Thyroid gland (tissue), 4 donors: ENCODE measurements around the gene DNMT3A.

Experiments
- CTCF ChIP-seq, 6 experiments: fragments of 200-600 bp in 3 of 6; fragments of 450-650 bp in 3 of 6; sonication (generic) in 3 of 6; IDR thresholded peaks; one replicate each; pipeline ENCODE4 v1.5.1; 2016 to 2019; ENCODE audit warnings: antibody characterized with exemption in 6 of 6, mild to moderate bottlenecking in 2 of 6, inconsistent platforms in 1 of 6, moderate library complexity in 1 of 6
- POLR2A ChIP-seq, 2 donors: fragments of 450-650 bp; IDR thresholded peaks; one replicate each; pipeline ENCODE4 v1.6.1; 2017; ENCODE audit warnings: antibody characterized with exemption in 2 of 2, mild to moderate bottlenecking in 2 of 2, moderate library complexity in 1 of 2

- peak; percentile 32 to 97 (median 91) for TF ChIP-seq CTCF (IDR thresholded peaks at IDR 0.05)
- peak in 1 of 2 donors; percentile 3 for TF ChIP-seq POLR2A (IDR thresholded peaks at IDR 0.05)
Observed at GRCh38 chr2:25376750-25377621, 35.3 kb upstream of the DNMT3A start.
